IPS DF 4.7 (cell line): ENCODE results near the gene EML6.

Experiments
- DNase-seq: peaks from one replicate; pipeline ENCODE4 v3.0.0-alpha.2; 2013; ENCODE audit warnings: low spot score; ENCODE audit errors: extremely low read depth

EML6 gene

DNA sequence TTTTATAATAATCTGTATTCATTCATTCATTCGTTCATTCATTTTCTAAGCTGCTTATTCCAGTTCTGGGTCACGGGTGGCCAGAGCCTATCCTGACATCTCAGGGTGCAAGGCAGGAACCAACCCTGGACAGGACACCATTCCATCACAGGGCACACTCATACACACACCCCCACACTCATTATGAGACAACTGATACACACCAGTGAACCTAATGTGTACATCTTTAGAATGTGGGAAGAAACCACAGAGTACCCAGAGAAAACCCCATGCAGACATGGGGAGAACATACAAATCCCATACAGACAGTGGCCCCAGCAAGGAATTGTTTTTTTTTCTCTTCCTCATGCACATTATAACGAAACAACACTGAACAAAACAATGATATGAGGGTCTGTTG lies 272.1 kb downstream of the EML6 start:
- no peak for DNase-seq

GRCh38 chr2:54997826-54998225 lies 274.4 kb downstream of the EML6 start:
- no peak for DNase-seq

GRCh38 chr2:54999182-54999581 lies 275.7 kb downstream of the EML6 start:
- no peak for DNase-seq

GRCh38 chr2:55000341-55000740 lies 276.9 kb downstream of the EML6 start:
- no peak for DNase-seq

DNA sequence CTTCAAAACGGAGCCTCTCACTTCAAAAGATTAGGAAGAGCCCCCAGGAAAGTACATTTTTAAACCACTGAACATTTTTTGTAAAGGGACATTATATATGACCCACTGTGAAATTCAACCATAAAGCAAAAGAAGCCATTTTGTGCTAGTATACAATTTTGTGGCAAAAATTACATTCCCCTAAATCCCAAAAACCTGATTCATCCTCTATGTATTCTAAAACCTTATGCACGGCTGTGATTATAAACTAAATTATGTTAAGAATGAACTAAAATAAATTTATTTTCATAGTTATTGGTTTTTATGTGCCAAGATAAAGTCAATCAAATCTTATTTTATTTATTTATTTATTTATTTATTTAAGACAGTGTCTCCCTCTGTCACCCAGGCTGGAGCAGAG lies 278.3 kb downstream of the EML6 start:
- DNase-seq, result no peak

DNA sequence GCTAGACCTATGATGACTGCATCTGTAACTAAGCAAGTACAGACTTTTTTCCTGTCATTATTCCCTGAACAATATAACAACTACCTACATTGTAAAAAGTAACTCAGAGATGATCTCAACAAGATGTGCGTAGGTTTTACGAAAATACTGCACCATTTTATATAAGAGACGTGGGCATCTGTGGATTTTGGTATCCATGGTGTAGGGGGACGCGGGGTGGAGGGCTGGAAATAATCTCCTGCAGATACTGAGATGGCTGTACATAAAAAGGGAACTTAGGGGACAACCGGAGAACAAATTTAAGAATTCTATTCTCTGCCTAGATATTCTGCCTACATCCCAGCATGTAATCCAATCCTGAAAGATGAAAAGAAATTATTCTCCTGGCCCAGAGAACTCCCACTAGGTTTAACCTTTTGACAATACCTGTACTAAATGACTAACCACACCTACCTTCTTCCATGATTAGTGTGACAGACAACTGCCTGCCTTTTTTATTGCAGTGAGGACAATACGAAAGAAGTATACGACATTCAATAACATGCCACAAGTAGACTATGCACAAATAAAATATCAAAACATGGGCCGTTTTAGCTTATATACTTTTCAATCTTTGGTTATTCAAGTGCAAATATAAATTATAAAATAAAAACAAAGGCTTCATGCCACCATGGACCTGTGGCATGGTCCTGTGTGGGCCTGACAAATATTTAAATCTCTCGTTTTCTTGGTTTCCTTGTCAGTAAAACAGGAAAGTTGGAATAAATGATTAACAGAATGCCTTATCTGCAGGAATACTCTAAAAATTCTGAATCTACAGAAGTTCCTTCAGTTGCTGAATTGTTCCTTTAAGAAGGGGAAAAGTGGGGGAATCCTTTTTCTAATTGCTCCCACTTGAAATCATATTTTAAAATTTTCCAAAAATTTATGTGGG lies 280.5 kb downstream of the EML6 start:
- no peak for DNase-seq

DNA sequence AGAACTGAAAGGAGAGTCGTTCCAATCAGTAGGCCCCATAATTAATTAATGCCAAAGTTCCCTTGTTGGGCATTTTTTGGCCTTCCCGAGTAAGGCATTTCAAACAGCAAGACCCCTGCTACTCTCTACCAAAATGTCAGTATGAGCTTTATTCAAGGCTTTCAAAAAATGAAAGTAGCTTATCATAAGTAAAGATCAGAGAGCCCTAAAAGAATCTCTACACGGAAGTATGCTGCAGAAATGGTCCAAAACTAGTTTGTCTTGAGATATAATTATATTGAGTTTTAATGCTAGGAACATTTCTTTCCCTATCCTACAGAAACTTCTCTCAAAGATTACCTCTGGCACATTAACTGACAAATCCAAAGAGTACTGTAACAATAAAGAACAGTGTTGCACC lies 282.8 kb downstream of the EML6 start:
- no peak for DNase-seq

DNA sequence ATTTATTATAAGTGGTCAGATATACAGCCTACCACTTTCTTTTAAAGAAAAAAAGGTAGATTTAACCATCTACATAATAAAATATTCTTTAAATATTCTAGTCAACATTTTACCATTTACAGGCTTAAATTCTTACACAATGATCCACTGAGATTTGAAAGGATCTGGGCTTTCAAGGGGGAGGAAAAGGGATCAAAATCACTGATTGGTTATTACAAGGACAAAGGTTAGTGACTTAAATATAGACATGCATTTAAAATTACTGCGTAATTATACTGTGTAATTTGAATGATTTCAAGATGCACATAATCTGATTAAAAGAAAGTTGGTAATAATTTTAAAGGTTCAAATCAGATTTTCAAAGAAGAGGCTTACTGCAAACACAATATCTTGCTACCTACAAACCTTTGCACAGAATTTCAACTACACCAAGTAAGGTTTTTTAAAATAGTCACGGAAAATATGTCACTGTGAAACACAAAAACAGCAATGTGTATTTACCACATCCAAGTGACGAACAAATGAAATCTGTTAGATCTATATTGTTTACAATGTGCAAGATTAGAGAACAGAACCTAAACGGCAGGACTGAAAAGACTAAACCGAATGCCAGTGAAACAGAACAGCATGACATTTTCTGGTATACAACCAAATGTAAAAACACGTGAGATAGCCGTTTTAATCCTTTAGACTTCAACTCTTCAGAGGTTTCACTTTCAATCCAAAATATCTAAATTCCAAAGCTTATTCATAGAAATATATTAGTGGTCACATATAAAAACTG lies 286.0 kb downstream of the EML6 start:
- no peak for DNase-seq

- no peak for DNase-seq
Measured at GRCh38 chr2:55010149-55010591, 286.7 kb downstream of the EML6 start.

DNA sequence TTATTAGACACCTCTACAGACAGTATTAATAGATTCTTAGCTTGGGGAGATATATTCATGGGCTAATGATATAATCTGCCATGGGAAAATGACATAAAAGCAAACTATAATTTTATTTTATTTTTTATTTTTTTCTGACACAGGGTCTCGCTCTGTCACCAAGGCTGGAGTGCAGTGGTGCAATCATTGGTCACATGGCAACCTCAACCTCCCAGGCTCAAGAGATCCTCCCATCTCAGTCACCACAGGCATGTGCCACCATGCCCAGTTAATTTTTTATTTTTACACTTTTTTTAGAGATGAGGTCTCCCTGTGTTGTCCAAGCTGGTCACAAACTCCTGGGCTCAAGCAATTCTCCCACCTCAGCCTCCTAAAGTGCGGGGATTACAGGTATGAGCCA lies 287.5 kb downstream of the EML6 start:
- DNase-seq, result no peak

DNA sequence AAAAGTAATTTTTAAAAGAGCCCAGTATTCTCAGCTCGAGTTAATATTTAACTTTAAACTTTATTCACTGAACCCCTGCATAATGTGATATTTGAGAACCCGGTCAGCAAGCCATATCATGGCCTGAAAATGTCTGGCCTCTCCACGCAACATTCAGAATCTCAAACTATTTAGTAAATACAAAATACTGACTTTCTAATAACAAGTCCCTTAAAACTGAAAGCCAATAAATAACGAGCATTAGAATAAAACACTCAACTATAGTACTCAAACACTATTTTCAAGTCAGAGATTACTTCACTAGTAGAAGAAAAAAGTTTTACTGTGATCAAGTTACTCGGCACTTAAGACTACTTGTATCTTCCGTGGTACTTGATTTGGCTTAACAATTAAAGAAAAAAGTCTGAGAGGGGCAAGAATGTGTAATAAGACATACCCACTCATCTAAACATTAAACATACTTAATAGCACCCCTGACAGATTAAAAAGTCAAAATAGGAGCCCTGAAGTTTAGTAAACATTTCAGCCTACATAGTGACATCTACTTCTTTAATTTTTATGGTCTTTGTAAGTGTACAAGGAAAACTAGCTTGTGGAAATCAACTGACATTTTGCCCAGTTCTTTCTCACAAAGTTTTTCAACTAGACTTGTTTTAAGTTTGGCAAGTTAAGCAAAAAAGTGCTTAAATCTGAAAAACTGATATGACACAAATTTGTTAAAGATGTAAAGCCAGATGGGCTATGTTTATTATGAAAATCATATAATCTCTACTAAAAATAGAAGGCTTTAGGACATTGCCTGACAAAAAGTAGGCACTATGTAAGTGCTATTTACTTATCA lies 288.6 kb downstream of the EML6 start:
- DNase-seq, result no peak

GRCh38 chr2:55012672-55013484 lies 289.4 kb downstream of the EML6 start:
- DNase-seq, result no peak

DNA sequence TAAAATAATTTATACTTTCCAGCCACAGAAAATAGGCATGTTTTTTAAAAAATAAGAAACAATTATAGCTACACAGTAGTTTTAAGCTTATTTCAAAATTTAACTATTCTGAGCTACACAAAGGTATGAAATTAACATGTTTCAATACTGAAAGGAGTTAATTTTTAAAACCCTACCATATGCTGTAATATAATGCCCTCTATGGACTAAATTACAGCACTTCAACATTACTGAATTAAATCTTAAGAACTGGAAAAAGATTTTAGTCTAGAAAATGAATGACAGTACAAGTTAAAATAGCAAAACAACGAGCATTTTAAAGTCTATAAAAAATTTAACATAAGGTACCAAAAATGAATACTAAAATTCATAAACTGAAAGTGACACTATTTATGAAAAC lies 290.5 kb downstream of the EML6 start:
- DNase-seq, result no peak

DNA sequence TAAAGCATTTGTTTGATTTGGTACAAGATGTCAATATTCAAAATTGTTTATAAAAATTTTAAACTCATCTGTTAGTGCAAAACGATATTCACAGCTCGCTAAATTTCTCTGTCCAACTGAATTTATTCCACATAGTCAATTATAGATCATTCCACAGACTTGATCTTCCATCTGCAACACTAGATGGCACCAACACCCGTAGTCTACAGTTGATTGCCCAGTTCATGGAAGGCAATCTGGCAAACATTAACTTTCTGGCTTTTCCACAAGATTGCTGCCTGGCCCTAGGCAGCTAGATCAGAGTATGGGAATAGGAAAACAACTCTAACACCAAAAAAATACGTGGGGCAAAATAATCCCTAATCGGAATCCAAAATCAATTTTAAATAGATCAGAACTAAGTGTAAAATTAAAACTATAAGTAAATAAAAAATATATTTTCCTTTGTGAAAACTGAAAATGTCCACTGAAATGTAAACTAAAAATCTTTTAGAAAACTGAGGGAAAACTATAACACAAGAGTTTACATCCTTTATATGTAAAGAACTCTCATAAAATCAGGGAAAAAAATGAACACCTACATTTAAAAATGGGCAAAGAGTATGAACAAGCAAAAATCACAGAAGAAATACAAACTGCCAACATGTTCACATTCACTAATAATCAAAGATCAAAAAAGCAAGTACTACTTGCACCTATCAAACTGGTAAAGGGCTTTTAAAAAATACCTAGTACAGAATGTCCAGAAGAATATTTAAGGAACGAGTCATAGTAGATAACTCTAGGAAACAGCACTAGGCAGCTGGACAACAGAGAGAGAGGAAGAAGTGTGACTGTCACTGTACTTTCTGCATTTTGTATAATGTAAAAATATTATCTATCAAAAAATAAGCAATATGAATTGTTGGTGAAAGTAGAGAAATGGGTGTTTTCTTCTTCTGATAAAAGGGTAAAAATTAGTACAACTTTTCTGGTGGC lies 291.8 kb downstream of the EML6 start:
- no peak for DNase-seq

- no peak for DNase-seq
Measured at GRCh38 chr2:55017428-55017827, 294.0 kb downstream of the EML6 start.

DNA sequence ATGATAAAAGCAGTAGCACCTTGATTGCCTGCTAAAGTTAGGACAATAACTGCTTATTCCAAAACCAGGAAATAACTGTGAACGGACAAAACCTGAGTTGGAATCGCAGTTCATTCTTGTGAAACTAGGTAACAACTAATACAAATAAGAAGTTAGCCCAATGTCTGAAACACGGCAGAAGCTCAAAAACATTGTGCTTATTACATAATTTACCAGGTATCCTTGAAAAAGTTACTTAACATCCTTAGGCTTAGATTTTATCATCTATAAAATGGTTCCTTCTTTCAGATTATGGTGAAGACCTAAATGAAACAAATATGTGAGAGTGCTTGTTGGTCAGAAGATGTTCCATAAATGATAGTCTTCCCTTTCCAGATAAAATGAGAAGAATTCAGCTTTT lies 294.4 kb downstream of the EML6 start:
- no peak for DNase-seq

GRCh38 chr2:55018619-55019018 lies 295.2 kb downstream of the EML6 start:
- no peak for DNase-seq

DNA sequence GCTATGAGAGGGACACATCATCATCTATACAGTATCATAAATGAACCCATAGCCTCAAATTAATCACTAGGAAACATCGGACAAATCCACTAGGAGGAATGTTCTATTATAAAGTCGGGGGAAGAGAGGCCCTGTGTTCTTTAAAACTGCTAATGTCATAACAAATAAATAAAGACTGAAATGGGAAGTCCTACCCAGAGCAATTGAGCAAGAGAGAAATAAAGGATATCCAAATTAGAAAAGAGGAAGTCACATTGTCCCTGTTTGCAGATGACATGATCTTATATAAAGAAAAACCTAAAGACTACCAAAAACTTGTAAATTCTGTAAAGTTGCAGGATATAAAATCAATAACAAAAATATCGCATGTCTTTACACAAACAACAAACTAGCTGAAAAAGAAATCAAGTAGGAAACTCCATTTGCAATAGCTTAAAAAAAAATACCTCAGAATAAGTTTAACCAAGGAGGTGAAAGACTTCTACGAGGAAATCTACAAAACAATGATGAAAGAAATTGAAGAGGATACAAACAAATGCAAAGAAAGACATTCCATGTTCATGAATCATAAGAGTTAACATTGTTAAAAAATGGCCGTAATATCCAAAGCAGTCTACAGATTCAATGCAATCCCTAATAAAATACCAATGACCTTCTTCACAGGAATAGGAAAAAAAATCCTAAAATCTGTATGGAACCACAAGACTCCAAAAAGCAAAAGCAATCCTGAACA lies 296.2 kb downstream of the EML6 start:
- no peak for DNase-seq
